HepG2 (cell line): ENCODE results near the gene MTFR1L. TPM values are rescaled to one million over a fixed set of nuclear protein-coding genes. Genes with fewer than 3 reads are reported as not detected.

ENCODE experiments used
- ASH2L ChIP-seq: fragments of 300-600, 200-600 bp; sonication (generic); IDR thresholded peaks from 2 replicates; pipeline ENCODE4 v1.7.0; 2017; ENCODE audit warnings: low read depth, mild to moderate bottlenecking, moderate library complexity, mixed read lengths, low read length; ENCODE audit not compliant: insufficient read length
- CHD4 ChIP-seq: fragments of 200-600 bp; sonication (generic); IDR thresholded peaks from 2 replicates; pipeline ENCODE4 v1.7.0; 2017; ENCODE audit warnings: mild to moderate bottlenecking, low read length, borderline replicate concordance
- FOXC1 ChIP-seq: sonication (generic); formaldehyde crosslinking; IDR thresholded peaks from 2 replicates; pipeline ENCODE4 v1.8.0; 2022; ENCODE audit warnings: mild to moderate bottlenecking, missing genetic modification reagents, borderline replicate concordance
- HCFC1 ChIP-seq: fragments of 150-350 bp; IDR thresholded peaks from 2 replicates; pipeline ENCODE4 v1.6.1; 2014; ENCODE audit warnings: low read depth, low read length
- RFXAP ChIP-seq: sonication (generic); formaldehyde crosslinking; IDR thresholded peaks from 2 replicates; pipeline ENCODE4 v1.4.0; 2020; ENCODE audit warnings: missing genetic modification reagents, borderline replicate concordance
- SAFB2 ChIP-seq: sonication (generic); formaldehyde crosslinking; IDR thresholded peaks from 2 replicates; pipeline ENCODE4 v1.5.1; 2020; ENCODE audit warnings: missing genetic modification reagents, low read depth, mild to moderate bottlenecking, borderline replicate concordance
- SRF ChIP-seq: IDR thresholded peaks from 2 replicates; pipeline ENCODE4 v1.6.1; 2011; ENCODE audit warnings: mild to moderate bottlenecking, low read depth, low read length, moderate library complexity
- SRY ChIP-seq: sonication (generic); formaldehyde crosslinking; IDR thresholded peaks from 2 replicates; pipeline ENCODE4 v1.8.0; 2022; ENCODE audit warnings: mild to moderate bottlenecking, missing genetic modification reagents
- TARDBP ChIP-seq: sonication (generic); formaldehyde crosslinking; IDR thresholded peaks from 2 replicates; pipeline ENCODE4 v1.8.0; 2022; ENCODE audit warnings: mild to moderate bottlenecking, missing genetic modification reagents
- ZBTB34 ChIP-seq: sonication (generic); formaldehyde crosslinking; IDR thresholded peaks from 2 replicates; pipeline ENCODE4 v1.8.0; 2022; ENCODE audit warnings: mild to moderate bottlenecking, missing genetic modification reagents
- ZNF143 ChIP-seq: sonication (generic); formaldehyde crosslinking; IDR thresholded peaks from 2 replicates; pipeline ENCODE4 v1.4.0; 2020; ENCODE audit warnings: missing genetic modification reagents
- ZNF44 ChIP-seq: sonication (generic); formaldehyde crosslinking; IDR thresholded peaks from 2 replicates; pipeline ENCODE4 v1.5.1; 2020; ENCODE audit warnings: mild to moderate bottlenecking, missing genetic modification reagents
- ZNF441 ChIP-seq: sonication (generic); formaldehyde crosslinking; IDR thresholded peaks from 2 replicates; pipeline ENCODE4 v1.7.0; 2021; ENCODE audit warnings: missing genetic modification reagents, borderline replicate concordance
- ZNF468 ChIP-seq: sonication (generic); formaldehyde crosslinking; IDR thresholded peaks from 2 replicates; pipeline ENCODE4 v1.8.0; 2022; ENCODE audit warnings: mild to moderate bottlenecking, moderate library complexity, missing genetic modification reagents
- ZNF776 ChIP-seq: sonication (generic); formaldehyde crosslinking; IDR thresholded peaks from 2 replicates; pipeline ENCODE4 v1.4.0; 2020; ENCODE audit warnings: mild to moderate bottlenecking, missing genetic modification reagents
- ZNF788 ChIP-seq: sonication (generic); formaldehyde crosslinking; IDR thresholded peaks from 2 replicates; pipeline ENCODE4 v1.5.0; 2020; ENCODE audit warnings: mild to moderate bottlenecking, missing genetic modification reagents, borderline replicate concordance
- ZSCAN31 ChIP-seq: sonication (generic); formaldehyde crosslinking; IDR thresholded peaks from 2 replicates; pipeline ENCODE4 v1.5.0; 2020; ENCODE audit warnings: low read depth, mild to moderate bottlenecking, missing genetic modification reagents
- polyA plus RNA-seq, 8 experiments: library from polyadenylated mRNA; depleted of rRNA in 3 of 8; stranded (reverse) in 7 of 8; unstranded in 1 of 8; fragments of >200 nt; fragmentation: Illumina TruSeq in 4 of 8; extraction: Trizol in 4 of 8; gene quantifications; 2 replicates each; pipeline versions ENCODE4 v1.2.1 to v1.2.3, GENCODE V29; 2011 to 2016; ENCODE audit warnings: low read depth in 4 of 8, missing spikeins in 1 of 8, mixed read lengths in 1 of 8; ENCODE audit not compliant: insufficient read depth in 1 of 8
- total RNA-seq, 5 experiments: library from RNA; depleted of rRNA; stranded (reverse); fragments of >200 nt; fragmentation: Illumina TruSeq; extraction: Trizol; gene quantifications; 2 replicates each; pipeline ENCODE4 v1.2.3, GENCODE V29; 2016; ENCODE audit warnings: low read depth in 1 of 5
- TF ChIP-seq, protein P1 (sequence below): sonication (generic); formaldehyde crosslinking; IDR thresholded peaks from 2 replicates; pipeline ENCODE4 v1.4.0; 2020; ENCODE audit warnings: mild to moderate bottlenecking, missing genetic modification reagents

Gene MTFR1L
- total and polyA plus RNA-seq, 2 of the 13 experiments (the other 11 are each of a cell fraction or from before 2014, with no cell fraction given), result 38.0 to 55.7 TPM

- TF ChIP-seq FOXC1 (CRISPR knock-in tag) (0 out of 2 replicates have a peak, but pooled peaks have one; percentile 14), SAFB2 (0 out of 2 replicates have a peak, but pooled peaks have one; percentile 48), ASH2L (peak; percentile 90), ZNF468 (CRISPR knock-in tag) (no peak), ZNF143 (CRISPR knock-in tag) (peak; percentile 28; the same call in 1 of the 2 replicates), ZNF441 (CRISPR knock-in tag) (peak; percentile 75; the same call in 1 of the 2 replicates), ZBTB34 (CRISPR knock-in tag) (peak; percentile 53; the same call in 1 of the 2 replicates), CHD4 (no peak), SRF (no peak), HCFC1 (0 out of 2 replicates have a peak, but pooled peaks have one; percentile 24), RFXAP (CRISPR knock-in tag) (peak; percentile 56; the same call in 1 of the 2 replicates), TARDBP (CRISPR knock-in tag) (peak; percentile 90), ZNF776 (CRISPR knock-in tag) (peak; percentile 83), SRY (CRISPR knock-in tag) (peak; percentile 50; the same call in 1 of the 2 replicates), ZSCAN31 (peak; percentile 22), ZNF788 (CRISPR knock-in tag) (no peak), ZNF44 (CRISPR knock-in tag) (no peak)
- TF ChIP-seq, protein P1, sequence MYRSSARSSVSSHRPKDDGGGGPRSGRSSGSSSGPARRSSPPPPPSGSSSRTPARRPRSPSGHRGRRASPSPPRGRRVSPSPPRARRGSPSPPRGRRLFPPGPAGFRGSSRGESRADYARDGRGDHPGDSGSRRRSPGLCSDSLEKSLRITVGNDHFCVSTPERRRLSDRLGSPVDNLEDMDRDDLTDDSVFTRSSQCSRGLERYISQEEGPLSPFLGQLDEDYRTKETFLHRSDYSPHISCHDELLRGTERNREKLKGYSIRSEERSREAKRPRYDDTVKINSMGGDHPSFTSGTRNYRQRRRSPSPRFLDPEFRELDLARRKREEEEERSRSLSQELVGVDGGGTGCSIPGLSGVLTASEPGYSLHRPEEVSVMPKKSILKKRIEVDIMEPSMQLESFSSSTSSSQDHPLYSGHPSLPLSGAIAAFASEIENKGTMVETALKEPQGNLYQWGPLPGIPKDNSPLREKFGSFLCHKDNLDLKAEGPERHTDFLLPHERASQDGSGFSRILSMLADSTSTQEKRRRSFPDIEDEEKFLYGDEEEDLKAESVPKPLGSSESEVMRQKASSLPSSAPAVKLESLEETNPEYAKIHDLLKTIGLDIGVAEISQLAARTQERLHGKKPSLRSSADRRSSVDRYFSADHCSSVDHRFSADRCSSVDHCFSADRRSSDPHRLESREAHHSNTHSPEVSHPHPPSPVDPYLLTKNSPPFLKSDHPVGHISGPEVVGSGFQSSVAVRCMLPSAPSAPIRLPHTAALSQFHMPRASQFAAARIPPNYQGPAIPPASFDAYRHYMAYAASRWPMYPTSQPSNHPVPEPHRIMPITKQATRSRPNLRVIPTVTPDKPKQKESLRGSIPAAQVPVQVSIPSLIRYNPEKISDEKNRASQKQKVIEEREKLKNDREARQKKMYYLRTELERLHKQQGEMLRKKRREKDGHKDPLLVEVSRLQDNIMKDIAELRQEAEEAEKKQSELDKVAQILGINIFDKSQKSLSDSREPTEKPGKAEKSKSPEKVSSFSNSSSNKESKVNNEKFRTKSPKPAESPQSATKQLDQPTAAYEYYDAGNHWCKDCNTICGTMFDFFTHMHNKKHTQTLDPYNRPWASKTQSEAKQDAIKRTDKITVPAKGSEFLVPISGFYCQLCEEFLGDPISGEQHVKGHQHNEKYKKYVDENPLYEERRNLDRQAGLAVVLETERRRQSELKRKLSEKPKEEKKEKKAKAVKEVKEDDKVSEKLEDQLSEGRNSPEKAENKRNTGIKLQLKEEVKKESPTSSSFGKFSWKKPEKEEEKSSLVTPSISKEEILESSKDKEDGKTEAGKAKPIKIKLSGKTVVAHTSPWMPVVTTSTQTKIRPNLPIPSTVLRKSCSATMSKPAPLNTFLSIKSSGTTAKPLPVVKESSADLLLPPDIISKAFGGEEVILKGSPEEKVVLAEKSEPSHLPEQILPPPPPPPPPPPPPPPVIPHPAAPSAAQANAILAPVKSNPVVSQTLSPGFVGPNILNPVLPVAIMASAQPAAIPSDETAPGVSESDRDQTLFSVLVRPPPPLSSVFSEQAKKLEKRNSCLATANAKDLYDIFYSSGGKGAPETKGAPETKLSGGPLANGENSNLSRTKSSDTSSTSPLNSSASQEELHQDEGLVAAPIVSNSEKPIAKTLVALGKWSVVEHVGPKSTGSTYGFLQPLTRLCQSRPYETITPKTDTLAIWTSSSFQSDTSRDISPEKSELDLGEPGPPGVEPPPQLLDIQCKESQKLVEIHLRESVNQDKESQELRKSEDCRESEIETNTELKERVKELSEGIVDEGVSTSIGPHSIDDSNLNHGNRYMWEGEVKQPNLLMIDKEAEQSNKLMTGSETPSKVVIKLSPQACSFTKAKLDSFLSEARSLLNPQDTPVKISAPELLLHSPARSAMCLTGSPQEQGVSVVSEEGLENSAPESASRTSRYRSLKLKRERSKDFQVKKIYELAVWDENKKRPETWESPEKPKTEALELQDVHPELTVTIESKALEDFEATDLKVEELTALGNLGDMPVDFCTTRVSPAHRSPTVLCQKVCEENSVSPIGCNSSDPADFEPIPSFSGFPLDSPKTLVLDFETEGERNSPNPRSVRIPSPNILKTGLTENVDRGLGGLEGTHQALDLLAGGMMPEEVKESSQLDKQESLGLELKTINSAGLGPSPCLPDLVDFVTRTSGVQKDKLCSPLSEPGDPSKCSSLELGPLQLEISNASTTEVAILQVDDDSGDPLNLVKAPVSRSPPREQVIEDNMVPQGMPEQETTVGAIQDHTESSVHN (CRISPR knock-in tag), result 0 out of 2 replicates have a peak, but pooled peaks have one; percentile 33
These were observed 39.4 kb downstream of the MTFR1L start, which contains the start of gene AUNIP (continued) for GRCh38 chr1:25858906-25859789.
